ENCODE data around the gene CDK10.
"Not testable (repeated sequence)": the region's sequence is repeated elsewhere in the genome, so short reads cannot be mapped to it uniquely, and the experiment has no call there.

The CDK10 gene

DNA sequence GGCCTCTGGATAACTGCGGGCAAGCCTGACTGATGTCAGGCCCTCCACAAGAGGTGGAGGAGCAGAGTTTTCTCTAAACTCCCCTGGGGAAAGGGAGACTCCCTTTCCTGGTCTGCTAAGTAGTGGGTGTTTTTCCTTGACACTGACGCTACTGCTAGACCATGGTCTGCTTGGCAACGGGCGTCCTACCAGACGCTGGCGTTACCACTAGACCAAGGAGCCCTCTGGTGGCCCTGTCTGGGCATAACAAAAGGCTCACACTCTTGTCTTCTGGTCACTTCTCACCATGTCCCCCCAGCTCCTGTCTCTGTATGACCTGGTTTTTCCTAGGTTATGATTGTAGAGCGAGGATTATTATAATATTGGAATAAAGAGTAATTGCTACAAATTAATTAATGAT, 19.5 kb upstream of the CDK10 start:
- not testable (repeated sequence) for H3K4me3 ChIP-seq (ENCODE audit: insufficient read depth, low read depth, low read length, poor library complexity, severe bottlenecking); DNase-seq; H3K27ac ChIP-seq (ENCODE audit: insufficient read depth, low read length, poor library complexity, severe bottlenecking)

DNA sequence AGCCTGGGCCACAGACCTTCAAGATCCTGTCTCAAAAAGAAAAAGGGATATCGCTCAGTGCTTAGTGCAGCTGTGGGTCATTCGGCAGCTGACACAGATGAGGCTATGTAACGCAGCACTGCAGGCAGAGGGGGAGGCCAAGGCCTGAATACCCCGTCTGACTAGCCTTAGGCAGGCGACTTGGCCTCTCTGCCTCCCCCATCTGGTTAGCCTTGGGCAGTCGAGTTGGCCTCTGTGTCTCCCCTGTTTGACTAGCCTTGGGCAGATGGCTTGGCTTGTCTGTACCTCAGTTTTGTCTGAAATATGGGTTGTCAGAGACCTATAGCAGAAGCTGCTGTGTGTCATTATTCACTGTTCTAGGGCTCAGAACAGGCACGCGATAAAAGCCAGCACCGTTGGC, 18.9 kb upstream of the CDK10 start:
- no peaks in the 10 kb centered on the region for H3K27me3 ChIP-seq (replicated peaks; ENCODE audit: control insufficient read depth, insufficient read depth, low read length, poor library complexity, severe bottlenecking)
- H3K4me1 ChIP-seq (ENCODE audit: control insufficient read depth, insufficient read depth, low read length, poor library complexity, severe bottlenecking) = no peaks in the 10 kb centered on the region
- H3K9me3 ChIP-seq (ENCODE audit: control insufficient read depth, low read length) = no peaks in the 10 kb centered on the region
- H3K4me3 ChIP-seq (ENCODE audit: insufficient read depth, low read depth, low read length, poor library complexity, severe bottlenecking) = no peak overlapping the region
- no peak overlapping the region for H3K27ac ChIP-seq (ENCODE audit: insufficient read depth, low read length, poor library complexity, severe bottlenecking)
- DNase-seq = no peak
- H3K36me3 ChIP-seq (ENCODE audit: control insufficient read depth, insufficient read depth, low read length) = no peaks in the 10 kb centered on the region

More for the DNA sequence above, 19.5 kb upstream of the CDK10 start:
- not testable (repeated sequence) for H3K9me3 ChIP-seq (ENCODE audit: control insufficient read depth, low read length); H3K27me3 ChIP-seq (replicated peaks; ENCODE audit: control insufficient read depth, insufficient read depth, low read length, poor library complexity, severe bottlenecking); H3K4me1 ChIP-seq (ENCODE audit: control insufficient read depth, insufficient read depth, low read length, poor library complexity, severe bottlenecking); H3K36me3 ChIP-seq (ENCODE audit: control insufficient read depth, insufficient read depth, low read length)

DNA sequence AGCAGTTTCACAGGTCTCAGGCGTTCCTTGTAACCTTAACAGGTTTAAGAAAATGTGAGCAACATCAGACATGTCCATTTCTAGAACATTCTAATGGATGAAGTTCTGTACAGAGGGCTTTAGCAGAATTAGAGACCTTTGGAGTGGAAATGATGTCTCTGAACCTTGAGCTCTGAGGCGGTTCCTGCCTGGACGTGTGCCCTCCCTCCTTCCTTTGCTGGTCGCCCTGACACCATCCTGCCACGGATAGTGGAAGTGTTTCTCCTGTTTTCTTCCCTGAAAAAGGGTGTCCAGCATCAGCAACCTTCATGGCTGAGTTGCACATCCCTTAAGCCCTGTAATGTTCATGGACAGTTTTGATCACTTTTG, 17.7 kb upstream of the CDK10 start:
- Histone ChIP-seq H3K36me3 (ENCODE audit: control insufficient read depth, insufficient read depth, low read length) (no peaks in the 10 kb centered on the region), H3K4me3 (ENCODE audit: insufficient read depth, low read depth, low read length, poor library complexity, severe bottlenecking) (no peak overlapping the region), H3K27ac (ENCODE audit: insufficient read depth, low read length, poor library complexity, severe bottlenecking) (no peak overlapping the region), H3K9me3 (ENCODE audit: control insufficient read depth, low read length) (no peaks in the 10 kb centered on the region), H3K4me1 (ENCODE audit: control insufficient read depth, insufficient read depth, low read length, poor library complexity, severe bottlenecking) (no peaks in the 10 kb centered on the region), H3K27me3 (replicated peaks; ENCODE audit: control insufficient read depth, insufficient read depth, low read length, poor library complexity, severe bottlenecking) (no peaks in the 10 kb centered on the region)
- DNase-seq = no peak

GRCh38 chr16:89669755-89670154, 16.7 kb upstream of the CDK10 start:
- Histone ChIP-seq H3K4me1 (ENCODE audit: control insufficient read depth, insufficient read depth, low read length, poor library complexity, severe bottlenecking) (no peaks in the 10 kb centered on the region), H3K4me3 (ENCODE audit: insufficient read depth, low read depth, low read length, poor library complexity, severe bottlenecking) (no peak overlapping the region), H3K36me3 (ENCODE audit: control insufficient read depth, insufficient read depth, low read length) (no peaks in the 10 kb centered on the region), H3K9me3 (ENCODE audit: control insufficient read depth, low read length) (no peaks in the 10 kb centered on the region), H3K27me3 (replicated peaks; ENCODE audit: control insufficient read depth, insufficient read depth, low read length, poor library complexity, severe bottlenecking) (no peaks in the 10 kb centered on the region), H3K27ac (ENCODE audit: insufficient read depth, low read length, poor library complexity, severe bottlenecking) (no peak overlapping the region)
- no peak for DNase-seq

- Histone ChIP-seq H3K27me3 (replicated peaks; ENCODE audit: control insufficient read depth, insufficient read depth, low read length, poor library complexity, severe bottlenecking) (no peaks in the 10 kb centered on the region), H3K4me1 (ENCODE audit: control insufficient read depth, insufficient read depth, low read length, poor library complexity, severe bottlenecking) (no peaks in the 10 kb centered on the region), H3K9me3 (ENCODE audit: control insufficient read depth, low read length) (no peaks in the 10 kb centered on the region), H3K27ac (ENCODE audit: insufficient read depth, low read length, poor library complexity, severe bottlenecking) (no peak overlapping the region), H3K36me3 (ENCODE audit: control insufficient read depth, insufficient read depth, low read length) (no peaks in the 10 kb centered on the region), H3K4me3 (ENCODE audit: insufficient read depth, low read depth, low read length, poor library complexity, severe bottlenecking) (no peak overlapping the region)
- no peak for DNase-seq
Measured at GRCh38 chr16:89670496-89671431, 15.7 kb upstream of the CDK10 start.

- not testable (repeated sequence) for DNase-seq; H3K27me3 ChIP-seq (replicated peaks; ENCODE audit: control insufficient read depth, insufficient read depth, low read length, poor library complexity, severe bottlenecking); H3K9me3 ChIP-seq (ENCODE audit: control insufficient read depth, low read length); H3K36me3 ChIP-seq (ENCODE audit: control insufficient read depth, insufficient read depth, low read length); H3K4me1 ChIP-seq (ENCODE audit: control insufficient read depth, insufficient read depth, low read length, poor library complexity, severe bottlenecking); H3K4me3 ChIP-seq (ENCODE audit: insufficient read depth, low read depth, low read length, poor library complexity, severe bottlenecking); H3K27ac ChIP-seq (ENCODE audit: insufficient read depth, low read length, poor library complexity, severe bottlenecking)
Measured at GRCh38 chr16:89671565-89671964, 14.9 kb upstream of the CDK10 start.

DNA sequence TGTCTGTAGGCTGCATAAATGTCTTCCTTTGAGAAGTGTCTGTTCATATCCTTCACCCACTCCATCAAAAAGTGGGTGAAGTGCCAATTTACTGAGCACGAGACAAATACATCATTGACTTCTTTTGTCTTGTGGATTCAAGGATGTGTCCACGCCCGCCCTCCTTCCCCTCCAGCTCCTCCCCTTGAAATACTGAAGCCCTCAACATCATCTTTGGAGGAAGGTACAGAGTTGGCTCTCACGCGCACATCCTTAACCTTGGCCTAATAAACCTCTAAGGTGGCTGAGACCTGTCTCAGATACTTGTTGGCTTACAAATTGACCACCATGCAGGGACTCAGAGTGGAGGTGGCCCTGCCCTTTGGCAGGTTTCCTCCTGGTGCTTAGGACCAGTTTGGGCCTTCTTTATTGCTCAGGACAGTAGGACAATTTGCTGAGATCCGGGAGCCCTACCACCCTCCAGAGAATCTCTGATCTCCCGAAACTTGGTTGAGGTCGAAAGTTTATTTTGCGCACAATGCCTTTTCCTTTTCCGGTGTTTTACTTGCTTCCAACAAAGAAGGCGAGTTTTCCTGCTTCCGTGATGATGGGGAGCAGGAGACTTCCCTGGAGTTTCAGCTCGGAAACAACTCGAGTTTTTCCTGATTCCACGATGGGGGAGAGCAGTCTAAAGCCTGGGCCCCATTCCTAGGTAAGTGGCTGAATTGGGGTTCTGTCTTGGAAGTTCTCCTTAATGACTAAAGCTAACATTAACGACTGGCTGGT, 14.1 kb upstream of the CDK10 start:
- Histone ChIP-seq H3K4me3 (ENCODE audit: insufficient read depth, low read depth, low read length, poor library complexity, severe bottlenecking) (no peak overlapping the region), H3K36me3 (ENCODE audit: control insufficient read depth, insufficient read depth, low read length) (no peaks in the 10 kb centered on the region)
- DNase-seq = no peak

GRCh38 chr16:89678258-89678657, 8.2 kb upstream of the CDK10 start:
- H3K4me1 ChIP-seq (ENCODE audit: control insufficient read depth, insufficient read depth, low read length, poor library complexity, severe bottlenecking) = no peaks in the 10 kb centered on the region
- no peaks in the 10 kb centered on the region for H3K9me3 ChIP-seq (ENCODE audit: control insufficient read depth, low read length)
- H3K27ac ChIP-seq (ENCODE audit: insufficient read depth, low read length, poor library complexity, severe bottlenecking) = no peak overlapping the region
- H3K36me3 ChIP-seq (ENCODE audit: control insufficient read depth, insufficient read depth, low read length) = no peaks in the 10 kb centered on the region
- H3K4me3 ChIP-seq (ENCODE audit: insufficient read depth, low read depth, low read length, poor library complexity, severe bottlenecking) = no peak overlapping the region
- no peaks in the 10 kb centered on the region for H3K27me3 ChIP-seq (replicated peaks; ENCODE audit: control insufficient read depth, insufficient read depth, low read length, poor library complexity, severe bottlenecking)
- no peak for DNase-seq

More for the DNA sequence above, 14.1 kb upstream of the CDK10 start:
- no peaks in the 10 kb centered on the region for H3K4me1 ChIP-seq (ENCODE audit: control insufficient read depth, insufficient read depth, low read length, poor library complexity, severe bottlenecking)
- H3K27ac ChIP-seq (ENCODE audit: insufficient read depth, low read length, poor library complexity, severe bottlenecking) = no peak overlapping the region
- no peaks in the 10 kb centered on the region for H3K27me3 ChIP-seq (replicated peaks; ENCODE audit: control insufficient read depth, insufficient read depth, low read length, poor library complexity, severe bottlenecking)
- H3K9me3 ChIP-seq (ENCODE audit: control insufficient read depth, low read length) = no peaks in the 10 kb centered on the region

GRCh38 chr16:89685916-89686315, 573 bp upstream of the CDK10 start:
- Histone ChIP-seq H3K27me3 (replicated peaks; ENCODE audit: control insufficient read depth, insufficient read depth, low read length, poor library complexity, severe bottlenecking) (no peaks in the 10 kb centered on the region), H3K9me3 (ENCODE audit: control insufficient read depth, low read length) (no peaks in the 10 kb centered on the region), H3K4me3 (ENCODE audit: insufficient read depth, low read depth, low read length, poor library complexity, severe bottlenecking) (peak overlapping the region; percentile 95), H3K4me1 (ENCODE audit: control insufficient read depth, insufficient read depth, low read length, poor library complexity, severe bottlenecking) (peaks cover 7% of the 10 kb centered on the region), H3K36me3 (ENCODE audit: control insufficient read depth, insufficient read depth, low read length) (peaks cover 5% of the 10 kb centered on the region), H3K27ac (ENCODE audit: insufficient read depth, low read length, poor library complexity, severe bottlenecking) (no peak overlapping the region)
- DNase-seq = no peak

Measured in effector memory CD4-positive, alpha-beta T cell (primary cell).